Umbilical cord (tissue), 2 donors: ENCODE results near the gene RFNG. TPM values are rescaled to one million over a fixed set of nuclear protein-coding genes. Genes with fewer than 3 reads are reported as not detected.

Experiments used
- DNase-seq: peaks from one replicate; pipeline ENCODE4 v3.0.0-alpha.2; 2015; ENCODE audit warnings: low spot score
- total RNA-seq: library from RNA; depleted of rRNA; stranded (reverse); fragments of >200 nt; gene quantifications from one replicate; pipeline ENCODE4 v1.2.3, GENCODE V29; 2014; ENCODE audit warnings: low replicate concordance; ENCODE audit not compliant: insufficient read depth

Gene RFNG
- total RNA-seq, 1 donor from 2014 or later: 33.2 TPM

GRCh38 chr17:82058855-82059249 lies 7.2 kb upstream of the RFNG start:
- no peak for DNase-seq

- no peak for DNase-seq
Observed at GRCh38 chr17:82058230-82058854, 6.7 kb upstream of the RFNG start.

GRCh38 chr17:82056729-82057621 lies 5.4 kb upstream of the RFNG start:
- DNase-seq: no peak

GRCh38 chr17:82055965-82056728 lies 4.5 kb upstream of the RFNG start:
- no peak for DNase-seq

- DNase-seq: no peak
Observed at GRCh38 chr17:82055023-82055964, 3.7 kb upstream of the RFNG start.

GRCh38 chr17:82054351-82055022 lies 2.9 kb upstream of the RFNG start:
- DNase-seq: no peak

GRCh38 chr17:82053556-82054263 lies 2.1 kb upstream of the RFNG start:
- DNase-seq: no peak

GRCh38 chr17:82053130-82053529 lies 1.5 kb upstream of the RFNG start:
- DNase-seq: no peak

GRCh38 chr17:82052638-82053059 lies 1.0 kb upstream of the RFNG start:
- DNase-seq: no peak

- peak; percentile 24 for DNase-seq
Observed at GRCh38 chr17:82050761-82051641, 610 bp downstream of the RFNG start.

GRCh38 chr17:82050152-82050760 lies 1.4 kb downstream of the RFNG start:
- no peak for DNase-seq

GRCh38 chr17:82049521-82049971 lies 2.1 kb downstream of the RFNG start:
- no peak for DNase-seq

GRCh38 chr17:82049106-82049505 lies 2.5 kb downstream of the RFNG start:
- no peak for DNase-seq

GRCh38 chr17:82048571-82048971 lies 3.0 kb downstream of the RFNG start:
- no peak for DNase-seq

GRCh38 chr17:82047914-82048570 lies 3.6 kb downstream of the RFNG start:
- DNase-seq: no peak

- no peak for DNase-seq
Observed at GRCh38 chr17:82047379-82047778, 4.2 kb downstream of the RFNG start.

- DNase-seq: no peak
Observed at GRCh38 chr17:82046903-82047302, 4.7 kb downstream of the RFNG start.
